ENCODE measurements around the gene TAMALIN. TPM values are rescaled to one million over a fixed set of nuclear protein-coding genes. Genes with fewer than 3 reads are reported as not detected.

The TAMALIN gene
- polyA plus RNA-seq, 1 donor from 2014 or later, result 6.1 TPM

DNA sequence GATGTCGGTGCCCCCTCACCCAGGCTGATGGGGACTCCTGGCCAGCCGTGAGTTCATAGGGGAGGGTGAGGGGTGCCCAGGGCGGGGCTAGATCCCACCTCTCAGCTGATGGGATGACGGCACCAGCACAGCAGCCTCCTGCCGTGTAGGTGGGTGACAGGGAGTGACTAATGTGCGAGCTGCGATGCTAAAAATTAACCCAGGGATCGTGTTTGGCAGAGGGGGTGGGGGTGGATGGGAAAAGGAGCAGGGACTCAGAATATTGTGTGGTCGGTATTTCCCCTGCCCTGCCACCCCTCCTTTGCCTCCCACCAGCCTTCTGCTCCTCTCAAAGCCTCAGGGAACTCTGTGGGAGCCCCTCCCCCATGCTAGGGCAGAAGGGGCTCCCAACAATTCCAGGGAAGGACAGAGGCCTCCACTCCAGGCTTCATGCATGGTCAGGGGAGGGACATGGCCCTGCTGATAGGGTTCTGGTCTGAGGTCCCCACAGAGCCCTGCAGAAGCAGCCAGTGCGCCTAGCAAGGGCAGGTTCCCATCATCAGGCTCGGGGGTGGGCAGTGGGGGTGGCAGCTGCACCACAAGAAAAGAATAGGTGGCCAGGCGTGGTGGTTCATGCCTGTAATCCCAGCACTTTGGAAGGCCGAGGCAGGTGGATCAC lies 12.5 kb downstream of the TAMALIN start:
- no peak for TF ChIP-seq TAF1 (IDR thresholded peaks at IDR 0.05; ENCODE audit: low read depth)
- TF ChIP-seq, protein P1, sequence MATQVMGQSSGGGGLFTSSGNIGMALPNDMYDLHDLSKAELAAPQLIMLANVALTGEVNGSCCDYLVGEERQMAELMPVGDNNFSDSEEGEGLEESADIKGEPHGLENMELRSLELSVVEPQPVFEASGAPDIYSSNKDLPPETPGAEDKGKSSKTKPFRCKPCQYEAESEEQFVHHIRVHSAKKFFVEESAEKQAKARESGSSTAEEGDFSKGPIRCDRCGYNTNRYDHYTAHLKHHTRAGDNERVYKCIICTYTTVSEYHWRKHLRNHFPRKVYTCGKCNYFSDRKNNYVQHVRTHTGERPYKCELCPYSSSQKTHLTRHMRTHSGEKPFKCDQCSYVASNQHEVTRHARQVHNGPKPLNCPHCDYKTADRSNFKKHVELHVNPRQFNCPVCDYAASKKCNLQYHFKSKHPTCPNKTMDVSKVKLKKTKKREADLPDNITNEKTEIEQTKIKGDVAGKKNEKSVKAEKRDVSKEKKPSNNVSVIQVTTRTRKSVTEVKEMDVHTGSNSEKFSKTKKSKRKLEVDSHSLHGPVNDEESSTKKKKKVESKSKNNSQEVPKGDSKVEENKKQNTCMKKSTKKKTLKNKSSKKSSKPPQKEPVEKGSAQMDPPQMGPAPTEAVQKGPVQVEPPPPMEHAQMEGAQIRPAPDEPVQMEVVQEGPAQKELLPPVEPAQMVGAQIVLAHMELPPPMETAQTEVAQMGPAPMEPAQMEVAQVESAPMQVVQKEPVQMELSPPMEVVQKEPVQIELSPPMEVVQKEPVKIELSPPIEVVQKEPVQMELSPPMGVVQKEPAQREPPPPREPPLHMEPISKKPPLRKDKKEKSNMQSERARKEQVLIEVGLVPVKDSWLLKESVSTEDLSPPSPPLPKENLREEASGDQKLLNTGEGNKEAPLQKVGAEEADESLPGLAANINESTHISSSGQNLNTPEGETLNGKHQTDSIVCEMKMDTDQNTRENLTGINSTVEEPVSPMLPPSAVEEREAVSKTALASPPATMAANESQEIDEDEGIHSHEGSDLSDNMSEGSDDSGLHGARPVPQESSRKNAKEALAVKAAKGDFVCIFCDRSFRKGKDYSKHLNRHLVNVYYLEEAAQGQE (IDR thresholded peaks at IDR 0.05; ENCODE audit: borderline replicate concordance), result no peak
- Histone ChIP-seq H4K20me1 (ENCODE audit: insufficient read depth) (no peaks in the 10 kb centered on the region), H3K9me3 (ENCODE audit: low read length) (no peaks in the 10 kb centered on the region), H3K4me3 (ENCODE audit: low read length) (no peak overlapping the region), H3K9ac (ENCODE audit: low read length) (no peak overlapping the region), H3K36me3 (ENCODE audit: insufficient read depth, low read length) (no peaks in the 10 kb centered on the region), H3F3A (ENCODE audit: insufficient read depth, low read length, poor library complexity, severe bottlenecking) (no peaks in the 10 kb centered on the region), H3K27me3 (ENCODE audit: insufficient read depth, low read depth, low read length) (peaks cover 17% of the 10 kb centered on the region), H3K9me2 (ENCODE audit: insufficient read depth, low read length) (no peaks in the 10 kb centered on the region), H3K79me2 (replicated peaks; ENCODE audit: insufficient read depth, low read length) (no peaks in the 10 kb centered on the region), H3K4me2 (ENCODE audit: low read length) (no peak overlapping the region), H3K27ac (ENCODE audit: low read length) (no peak overlapping the region), H2AFZ (ENCODE audit: low read depth, low read length) (no peak overlapping the region)

DNA sequence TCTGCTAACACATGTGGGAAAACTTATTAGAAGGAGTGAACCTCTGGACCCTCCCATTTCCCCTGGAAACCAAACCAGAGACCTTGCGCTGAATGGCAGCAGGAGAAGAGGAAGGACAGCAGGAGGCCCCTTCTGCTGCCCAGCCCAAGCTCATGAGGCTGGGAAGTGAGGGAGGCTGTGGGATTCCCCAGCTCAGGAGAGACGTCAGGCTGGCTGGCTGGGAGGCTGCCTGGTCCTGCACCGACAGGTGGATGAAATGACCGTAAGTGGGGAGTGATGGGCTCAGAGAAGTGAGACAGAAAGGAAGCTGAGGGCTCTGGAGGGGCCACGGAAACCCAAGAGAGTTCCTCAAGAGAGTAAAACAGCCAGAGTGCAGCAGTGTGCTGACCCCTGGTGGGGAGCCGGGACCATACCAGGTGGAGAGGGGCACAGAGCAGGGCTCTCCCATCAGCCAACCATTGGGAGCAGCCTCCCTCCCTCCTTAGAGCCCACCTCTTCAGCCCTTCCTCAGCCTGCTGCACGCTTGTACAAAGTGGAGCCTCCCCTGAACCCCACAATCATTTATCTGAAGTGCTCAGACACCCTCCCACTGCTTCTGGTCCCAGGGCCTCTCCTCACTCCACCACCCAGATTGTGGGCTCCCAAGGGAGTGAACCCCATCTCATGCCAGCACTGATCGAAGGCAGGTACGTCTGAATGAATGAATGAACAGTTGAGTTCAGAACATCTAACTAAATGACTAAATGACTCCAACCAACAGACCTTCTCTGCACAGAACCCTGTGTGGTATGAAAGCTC lies 14.0 kb downstream of the TAMALIN start:
- Histone ChIP-seq H3K4me2 (ENCODE audit: low read length) (no peak overlapping the region), H3K4me3 (ENCODE audit: low read length) (no peak overlapping the region), H3K27ac (ENCODE audit: low read length) (no peak overlapping the region), H3F3A (ENCODE audit: insufficient read depth, low read length, poor library complexity, severe bottlenecking) (no peaks in the 10 kb centered on the region), H4K20me1 (ENCODE audit: insufficient read depth) (no peaks in the 10 kb centered on the region), H3K36me3 (ENCODE audit: insufficient read depth, low read length) (no peaks in the 10 kb centered on the region), H3K9me3 (ENCODE audit: low read length) (no peaks in the 10 kb centered on the region), H2AFZ (ENCODE audit: low read depth, low read length) (no peak overlapping the region), H3K79me2 (replicated peaks; ENCODE audit: insufficient read depth, low read length) (no peaks in the 10 kb centered on the region), H3K9ac (ENCODE audit: low read length) (no peak overlapping the region), H3K9me2 (ENCODE audit: insufficient read depth, low read length) (no peaks in the 10 kb centered on the region), H3K27me3 (ENCODE audit: insufficient read depth, low read depth, low read length) (peaks cover 17% of the 10 kb centered on the region)
- no peak for TF ChIP-seq EZH2 (IDR thresholded peaks at IDR 0.05; ENCODE audit: borderline replicate concordance, insufficient read depth, low read length, poor library complexity, severe bottlenecking)
- peak; percentile 17 for TF ChIP-seq RAD21 (conservative IDR thresholded peaks at IDR 0.05)
- TF ChIP-seq, protein P2, sequence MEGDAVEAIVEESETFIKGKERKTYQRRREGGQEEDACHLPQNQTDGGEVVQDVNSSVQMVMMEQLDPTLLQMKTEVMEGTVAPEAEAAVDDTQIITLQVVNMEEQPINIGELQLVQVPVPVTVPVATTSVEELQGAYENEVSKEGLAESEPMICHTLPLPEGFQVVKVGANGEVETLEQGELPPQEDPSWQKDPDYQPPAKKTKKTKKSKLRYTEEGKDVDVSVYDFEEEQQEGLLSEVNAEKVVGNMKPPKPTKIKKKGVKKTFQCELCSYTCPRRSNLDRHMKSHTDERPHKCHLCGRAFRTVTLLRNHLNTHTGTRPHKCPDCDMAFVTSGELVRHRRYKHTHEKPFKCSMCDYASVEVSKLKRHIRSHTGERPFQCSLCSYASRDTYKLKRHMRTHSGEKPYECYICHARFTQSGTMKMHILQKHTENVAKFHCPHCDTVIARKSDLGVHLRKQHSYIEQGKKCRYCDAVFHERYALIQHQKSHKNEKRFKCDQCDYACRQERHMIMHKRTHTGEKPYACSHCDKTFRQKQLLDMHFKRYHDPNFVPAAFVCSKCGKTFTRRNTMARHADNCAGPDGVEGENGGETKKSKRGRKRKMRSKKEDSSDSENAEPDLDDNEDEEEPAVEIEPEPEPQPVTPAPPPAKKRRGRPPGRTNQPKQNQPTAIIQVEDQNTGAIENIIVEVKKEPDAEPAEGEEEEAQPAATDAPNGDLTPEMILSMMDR (IDR thresholded peaks at IDR 0.05; ENCODE audit: poor library complexity, severe bottlenecking), result peak; percentile 39

DNA sequence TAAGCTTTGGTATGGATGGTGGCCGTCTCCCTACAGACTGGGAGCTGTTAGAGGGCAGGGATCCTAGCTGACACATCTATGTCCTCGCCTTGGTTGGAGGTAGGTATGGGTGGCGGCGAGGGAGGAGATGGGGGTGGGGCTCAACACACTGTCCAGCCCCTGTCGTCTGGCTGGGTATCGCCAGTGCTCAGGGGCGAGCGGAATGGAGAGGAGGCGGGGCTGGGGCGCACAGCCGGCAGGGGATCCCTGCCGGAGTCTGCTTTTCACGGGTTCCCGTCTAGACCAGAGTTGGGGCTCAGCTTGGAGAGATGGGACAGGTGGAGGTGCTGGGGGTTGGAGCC lies 16.1 kb downstream of the TAMALIN start:
- H3K9me3 ChIP-seq (ENCODE audit: low read length), result no peaks in the 10 kb centered on the region
- H3K9me2 ChIP-seq (ENCODE audit: insufficient read depth, low read length), result no peaks in the 10 kb centered on the region
- no peaks in the 10 kb centered on the region for H3K36me3 ChIP-seq (ENCODE audit: insufficient read depth, low read length)
- no peaks in the 10 kb centered on the region for H4K20me1 ChIP-seq (ENCODE audit: insufficient read depth)
- TF ChIP-seq EZH2 (IDR thresholded peaks at IDR 0.05; ENCODE audit: borderline replicate concordance, insufficient read depth, low read length, poor library complexity, severe bottlenecking), result no peak
- TF ChIP-seq SMC3 (conservative IDR thresholded peaks at IDR 0.05; ENCODE audit: poor library complexity), result no peak
- no peak for TF ChIP-seq MXI1 (conservative IDR thresholded peaks at IDR 0.05; ENCODE audit: poor library complexity, severe bottlenecking)
- no peak for TF ChIP-seq RAD21 (conservative IDR thresholded peaks at IDR 0.05)
- TF ChIP-seq, protein P1 (IDR thresholded peaks at IDR 0.05; ENCODE audit: borderline replicate concordance), result no peak
- no peak for TF ChIP-seq EP300 (conservative IDR thresholded peaks at IDR 0.05; ENCODE audit: poor library complexity, severe bottlenecking)
- no peaks in the 10 kb centered on the region for H3F3A ChIP-seq (ENCODE audit: insufficient read depth, low read length, poor library complexity, severe bottlenecking)
- peak overlapping the region; percentile 66 for H3K9ac ChIP-seq (ENCODE audit: low read length)
- H3K27ac ChIP-seq (ENCODE audit: low read length), result no peak overlapping the region
- H3K27me3 ChIP-seq (ENCODE audit: insufficient read depth, low read depth, low read length), result peaks cover 17% of the 10 kb centered on the region
- H3K4me2 ChIP-seq (ENCODE audit: low read length), result no peak overlapping the region
- no peaks in the 10 kb centered on the region for H3K79me2 ChIP-seq (replicated peaks; ENCODE audit: insufficient read depth, low read length)
- no peak overlapping the region for H2AFZ ChIP-seq (ENCODE audit: low read depth, low read length)
- H3K4me3 ChIP-seq (ENCODE audit: low read length), result peak overlapping the region; percentile 70

Data from neural cell (in vitro differentiated cells).